Tibial nerve (tissue), 4 donors: ENCODE measurements around the gene GRIP2. TPM values are rescaled to one million over a fixed set of nuclear protein-coding genes. Genes with fewer than 3 reads are reported as not detected.

Experiments used
- DNase-seq, 2 donors: peaks; one replicate each; pipeline ENCODE4 v3.0.0-alpha.2; 2019; ENCODE audit warnings: low spot score in 2 of 2
- H3K27ac ChIP-seq, 4 donors: fragments of 200-600 bp; sonication (generic) in 3 of 4; one replicate each; pipeline ENCODE4 v1.5.1; 2017 to 2019; ENCODE audit warnings: mild to moderate bottlenecking in 1 of 4
- H3K27me3 ChIP-seq, 2 donors: fragments of 200-600 bp; sonication (generic) in 1 of 2; one replicate each; pipeline versions ENCODE4 v1.5.1 to v1.6.0; 2017 to 2019
- H3K36me3 ChIP-seq, 3 donors: fragments of 200-600 bp; sonication (generic); one replicate each; pipeline ENCODE4 v1.5.1; 2018 to 2019
- H3K4me1 ChIP-seq, 4 donors: fragments of 200-600 bp; sonication (generic) in 3 of 4; one replicate each; pipeline ENCODE4 v1.5.1; 2017 to 2019
- H3K4me3 ChIP-seq, 4 donors: fragments of 200-600 bp; sonication (generic) in 3 of 4; one replicate each; pipeline ENCODE4 v1.5.1; 2017 to 2019; ENCODE audit warnings: mild to moderate bottlenecking in 1 of 4, moderate library complexity in 1 of 4
- H3K9me3 ChIP-seq, 4 donors: fragments of 200-600 bp; sonication (generic) in 3 of 4; one replicate each; pipeline ENCODE4 v1.5.1; 2017 to 2019
- EP300 ChIP-seq, 2 donors: sonication (generic); formaldehyde crosslinking; IDR thresholded peaks; one replicate each; pipeline ENCODE4 v1.6.1; 2017; ENCODE audit warnings: antibody characterized with exemption in 2 of 2, mild to moderate bottlenecking in 1 of 2
- POLR2A ChIP-seq, 2 donors: fragments of 450-650 bp; IDR thresholded peaks; one replicate each; pipeline ENCODE4 v1.6.1; 2017; ENCODE audit warnings: antibody characterized with exemption in 2 of 2, mild to moderate bottlenecking in 2 of 2, moderate library complexity in 2 of 2
- WGBS, 2 donors: methylation state at CpG; one replicate each; pipeline ENCODE4 v1.1.5; 2018; 5-methylcytosine and 5-hydroxymethylcytosine counted together
- total RNA-seq, 4 donors: library from RNA; depleted of rRNA; stranded (reverse); fragments of >200 nt; gene quantifications; one replicate each; pipeline ENCODE4 v1.1.0, GENCODE V29; 2016
- TF ChIP-seq, protein P1 (sequence below), 5 experiments: fragments of 200-600 bp in 3 of 5; fragments of 450-650 bp in 2 of 5; sonication (generic) in 3 of 5; IDR thresholded peaks; one replicate each; pipeline ENCODE4 v1.5.1; 2016 to 2019; ENCODE audit warnings: antibody characterized with exemption in 5 of 5, mild to moderate bottlenecking in 3 of 5, moderate library complexity in 2 of 5

GRIP2 gene
- total RNA-seq, 4 donors from 2014 or later: 0.21 to 1.5 (median 0.99) TPM

DNA sequence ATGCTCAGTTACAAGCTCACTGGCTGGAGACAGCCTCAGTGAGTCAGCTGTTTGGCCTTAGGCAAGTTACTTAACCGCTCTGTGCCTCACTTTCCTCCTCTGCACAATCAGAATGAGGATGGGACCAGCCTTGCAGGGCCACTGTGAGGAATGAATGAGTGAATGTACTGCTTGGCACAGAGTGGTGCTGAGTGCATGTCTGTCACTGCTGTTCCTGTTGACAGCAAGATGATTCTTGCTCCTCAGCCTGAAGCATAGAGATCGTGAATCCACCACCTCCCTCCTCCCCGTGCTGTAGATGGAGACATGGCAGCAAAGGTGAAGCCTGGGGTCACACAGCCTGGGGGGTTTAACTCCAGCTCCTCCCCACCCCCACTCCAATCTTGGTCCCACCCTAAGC, 14.6 kb upstream of the GRIP2 start:
- Histone ChIP-seq H3K4me3 (no peak overlapping the region), H3K27me3 (peaks cover 0 to 10% of the 10 kb centered on the region in 2 donors), H3K4me1 (peaks cover 0 to 6% (median 0%) of the 10 kb centered on the region in 4 donors), H3K36me3 (no peaks in the 10 kb centered on the region), H3K27ac (no peak overlapping the region), H3K9me3 (no peaks in the 10 kb centered on the region)
- TF ChIP-seq, protein P1, sequence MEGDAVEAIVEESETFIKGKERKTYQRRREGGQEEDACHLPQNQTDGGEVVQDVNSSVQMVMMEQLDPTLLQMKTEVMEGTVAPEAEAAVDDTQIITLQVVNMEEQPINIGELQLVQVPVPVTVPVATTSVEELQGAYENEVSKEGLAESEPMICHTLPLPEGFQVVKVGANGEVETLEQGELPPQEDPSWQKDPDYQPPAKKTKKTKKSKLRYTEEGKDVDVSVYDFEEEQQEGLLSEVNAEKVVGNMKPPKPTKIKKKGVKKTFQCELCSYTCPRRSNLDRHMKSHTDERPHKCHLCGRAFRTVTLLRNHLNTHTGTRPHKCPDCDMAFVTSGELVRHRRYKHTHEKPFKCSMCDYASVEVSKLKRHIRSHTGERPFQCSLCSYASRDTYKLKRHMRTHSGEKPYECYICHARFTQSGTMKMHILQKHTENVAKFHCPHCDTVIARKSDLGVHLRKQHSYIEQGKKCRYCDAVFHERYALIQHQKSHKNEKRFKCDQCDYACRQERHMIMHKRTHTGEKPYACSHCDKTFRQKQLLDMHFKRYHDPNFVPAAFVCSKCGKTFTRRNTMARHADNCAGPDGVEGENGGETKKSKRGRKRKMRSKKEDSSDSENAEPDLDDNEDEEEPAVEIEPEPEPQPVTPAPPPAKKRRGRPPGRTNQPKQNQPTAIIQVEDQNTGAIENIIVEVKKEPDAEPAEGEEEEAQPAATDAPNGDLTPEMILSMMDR (IDR thresholded peaks at IDR 0.05): no peak
- TF ChIP-seq EP300 (IDR thresholded peaks at IDR 0.05) (no peak), POLR2A (IDR thresholded peaks at IDR 0.05) (no peak)
- no peak for DNase-seq
- 92 to 93% methylated on average over 3 of the region's 3 CpGs for WGBS, 2 donors

DNA sequence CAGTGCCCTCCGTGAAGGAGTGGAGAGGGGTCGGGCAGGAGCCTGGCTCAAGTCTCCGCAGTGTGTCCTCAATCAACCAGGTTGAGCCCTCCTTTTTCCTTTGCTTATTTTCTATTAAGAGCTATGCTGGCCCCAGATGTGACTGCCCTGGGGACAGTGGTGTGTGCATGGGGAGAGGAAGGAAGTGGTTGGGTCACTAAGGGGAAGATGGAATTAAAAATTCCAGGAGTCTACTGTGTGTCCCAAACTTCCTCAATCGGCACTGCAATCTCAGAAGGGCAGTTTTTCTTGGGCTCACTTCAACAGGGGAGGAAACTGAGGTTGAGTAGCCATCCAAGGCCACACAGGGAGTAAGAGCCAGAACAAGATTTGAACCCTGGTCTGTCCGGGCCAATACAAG, 13.7 kb upstream of the GRIP2 start:
- no peak for DNase-seq
- Histone ChIP-seq H3K36me3 (no peaks in the 10 kb centered on the region), H3K4me1 (peaks cover 0 to 6% (median 0%) of the 10 kb centered on the region in 4 donors), H3K4me3 (no peak overlapping the region), H3K27ac (no peak overlapping the region), H3K9me3 (no peaks in the 10 kb centered on the region), H3K27me3 (peaks cover 0 to 10% of the 10 kb centered on the region in 2 donors)
- TF ChIP-seq POLR2A (IDR thresholded peaks at IDR 0.05): no peak
- TF ChIP-seq, protein P1 (IDR thresholded peaks at IDR 0.05): no peak
- no peak for TF ChIP-seq EP300 (IDR thresholded peaks at IDR 0.05)
- 56 to 75% methylated on average over 4 to 5 of the region's 5 CpGs for WGBS, 2 donors

DNA sequence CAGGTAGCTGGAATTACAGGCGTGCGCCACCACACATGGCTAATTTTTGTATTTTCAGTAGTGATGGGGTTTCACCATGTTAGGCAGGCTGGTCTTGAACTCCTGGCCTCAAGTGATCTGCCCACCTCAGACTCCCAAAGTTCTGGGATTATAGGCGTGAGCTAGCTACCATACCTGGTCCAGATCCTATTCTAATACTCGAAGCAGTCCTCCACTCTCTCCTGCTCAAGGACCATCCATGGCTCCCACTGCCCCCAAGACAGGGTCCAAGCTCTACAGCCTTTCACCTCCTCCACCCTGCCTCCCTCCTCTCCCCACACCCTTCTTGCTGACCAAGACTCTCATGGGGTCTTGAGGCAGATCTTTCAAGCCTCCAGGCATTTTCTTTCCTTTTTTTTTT, 12.6 kb upstream of the GRIP2 start:
- peaks cover 0 to 18% of the 10 kb centered on the region in 2 donors for H3K27me3 ChIP-seq
- H3K4me1 ChIP-seq: peaks cover 0 to 16% (median 0%) of the 10 kb centered on the region in 4 donors
- 93 to 96% methylated on average over 4 of the region's 4 CpGs for WGBS, 2 donors
- TF ChIP-seq EP300 (IDR thresholded peaks at IDR 0.05) (no peak), POLR2A (IDR thresholded peaks at IDR 0.05) (no peak)
- TF ChIP-seq, protein P1 (IDR thresholded peaks at IDR 0.05): no peak
- no peaks in the 10 kb centered on the region for H3K36me3 ChIP-seq
- H3K9me3 ChIP-seq: no peaks in the 10 kb centered on the region
- DNase-seq: no peak
- no peak overlapping the region for H3K4me3 ChIP-seq
- H3K27ac ChIP-seq: no peak overlapping the region

DNA sequence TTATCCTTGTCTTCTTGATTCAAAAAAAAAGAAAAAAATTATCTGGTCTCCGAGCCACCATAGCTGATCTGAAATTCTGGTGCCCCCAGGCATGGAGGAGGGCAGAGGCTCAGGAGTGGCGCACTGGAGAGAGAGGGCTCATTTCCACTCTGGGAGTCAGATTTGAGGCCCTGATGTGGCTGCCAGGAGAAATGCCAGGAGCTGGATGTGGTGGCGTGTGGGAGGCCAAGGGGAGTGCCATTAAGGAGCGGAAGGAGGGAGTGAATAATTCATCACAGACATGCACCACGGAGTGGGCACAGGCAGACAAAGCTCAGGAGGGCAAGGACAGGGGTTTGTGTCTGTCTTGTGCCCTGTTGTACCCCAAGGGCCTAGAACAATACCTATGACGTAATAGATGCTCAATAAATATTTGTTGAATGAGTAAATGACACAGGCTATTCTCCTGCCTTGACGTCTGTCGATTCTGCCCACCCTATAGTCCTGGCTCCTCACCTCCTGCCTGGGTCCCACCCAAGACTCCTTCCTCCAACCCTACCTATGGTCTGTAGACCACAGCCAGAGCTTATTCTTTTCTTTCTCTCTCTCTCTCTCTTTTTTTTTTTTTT, 12.0 kb upstream of the GRIP2 start:
- 83 to 86% methylated on average over 8 of the region's 8 CpGs for WGBS, 2 donors
- Histone ChIP-seq H3K36me3 (no peaks in the 10 kb centered on the region), H3K4me1 (peaks cover 0 to 18% (median 0%) of the 10 kb centered on the region in 4 donors), H3K4me3 (no peak overlapping the region), H3K27me3 (peaks cover 0 to 18% of the 10 kb centered on the region in 2 donors), H3K27ac (no peak overlapping the region), H3K9me3 (no peaks in the 10 kb centered on the region)
- no peak for TF ChIP-seq POLR2A (IDR thresholded peaks at IDR 0.05)
- TF ChIP-seq, protein P1 (IDR thresholded peaks at IDR 0.05): no peak
- TF ChIP-seq EP300 (IDR thresholded peaks at IDR 0.05): no peak
- DNase-seq: no peak

DNA sequence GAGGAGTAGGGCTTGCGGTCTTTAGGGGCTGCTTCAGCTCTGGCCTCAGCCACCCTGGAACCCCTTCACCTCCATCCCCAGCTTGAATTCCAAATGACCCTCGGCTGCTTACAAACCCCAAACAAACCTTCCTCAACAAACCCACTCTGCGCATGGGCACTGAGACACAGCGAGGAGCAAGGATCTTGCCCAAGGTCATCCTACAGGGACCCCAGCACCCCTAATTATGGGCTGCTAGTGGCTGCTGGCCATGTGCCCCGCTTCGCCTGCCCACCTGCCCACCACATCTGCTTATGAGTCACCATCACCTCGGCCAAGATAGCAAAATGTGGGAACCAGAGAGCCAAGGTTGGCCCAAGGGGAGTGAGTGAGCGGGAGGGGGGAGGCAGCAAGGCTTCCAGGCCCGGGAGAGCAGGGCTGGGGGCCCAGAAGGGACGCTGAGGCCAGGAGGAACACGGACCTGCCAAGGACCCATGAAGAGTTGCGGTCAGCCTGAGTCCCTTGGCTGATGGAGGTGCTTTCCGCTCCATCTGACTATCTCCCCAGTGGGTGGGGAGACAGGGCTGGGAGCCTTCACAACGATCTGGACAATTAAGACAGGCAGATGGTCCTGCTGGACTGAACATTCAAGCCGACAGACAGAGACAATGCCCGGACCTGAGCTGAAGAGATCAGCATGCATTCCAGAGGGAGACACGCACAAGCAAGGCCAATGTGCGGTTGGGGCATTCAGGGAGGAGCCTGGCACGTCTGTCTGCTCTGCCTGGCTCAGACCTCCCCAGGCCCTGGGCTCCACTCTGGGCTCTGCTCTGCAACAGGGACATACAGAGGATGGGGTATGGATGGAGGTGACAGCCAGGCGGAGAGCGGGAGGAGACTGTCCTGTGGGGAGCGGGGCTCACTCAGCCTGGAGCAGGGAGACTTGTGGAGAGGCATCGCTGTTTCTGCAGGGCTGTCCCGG, 10.8 kb upstream of the GRIP2 start:
- H3K9me3 ChIP-seq: no peaks in the 10 kb centered on the region
- DNase-seq: no peak
- H3K27me3 ChIP-seq: peaks cover 0 to 11% of the 10 kb centered on the region in 2 donors
- WGBS, 2 donors: 63 to 69% methylated on average over 22 to 24 of the region's 24 CpGs
- TF ChIP-seq, protein P1 (IDR thresholded peaks at IDR 0.05): no peak
- TF ChIP-seq EP300 (IDR thresholded peaks at IDR 0.05) (no peak), POLR2A (IDR thresholded peaks at IDR 0.05) (no peak)
- peaks cover 0 to 17% (median 0%) of the 10 kb centered on the region in 4 donors for H3K4me1 ChIP-seq
- no peak overlapping the region for H3K4me3 ChIP-seq
- H3K36me3 ChIP-seq: no peaks in the 10 kb centered on the region
- H3K27ac ChIP-seq: no peak overlapping the region
